H1 (cell line): ENCODE results near the gene FOXD2. TPM values are rescaled to one million over a fixed set of nuclear protein-coding genes. Genes with fewer than 3 reads are reported as not detected.

ENCODE experiments used
- CTCF ChIA-PET: fragments of 300-600 bp; sonication (Branson Sonifier 250); formaldehyde crosslinking; loops from one replicate; lab custom pipeline; 2021; ENCODE audit not compliant: partially characterized antibody; lab: Charles Lee
- POLR2A ChIA-PET: fragments of 300-600 bp; sonication (Branson Sonifier 250); formaldehyde crosslinking; loops from one replicate; lab custom pipeline; 2021; ENCODE audit warnings: inconsistent platforms; ENCODE audit not compliant: partially characterized antibody; lab: Charles Lee
- DNase-seq, 2 experiments: peaks; one replicate each; pipeline versions ENCODE4 v3.0.0 to v3.0.0-alpha.2; 2010 to 2022; ENCODE audit warnings: low spot score in 2 of 2, low read depth in 1 of 2, mixed read lengths in 1 of 2
- FAIRE-seq: peaks from 2 replicates; lab custom pipeline; 2011; peaks lifted over from hg19 to GRCh38; lab: Jason Lieb, UNC
- H2AFZ ChIP-seq: 2 replicates; pipeline ENCODE4 v1.8.1; 2012; ENCODE audit warnings: low read length, inconsistent platforms
- H2AK5ac ChIP-seq: 2 replicates; pipeline ENCODE4 v1.6.1; 2013; ENCODE audit warnings: low read depth, low read length
- H2BK120ac ChIP-seq: replicated peaks from 2 replicates; pipeline ENCODE3; 2013; ENCODE audit warnings: low read depth, low read length, inconsistent platforms
- H2BK12ac ChIP-seq: 2 replicates; pipeline ENCODE4 v1.6.1; 2013; ENCODE audit warnings: low read depth, low read length
- H2BK15ac ChIP-seq: 2 replicates; pipeline ENCODE4 v1.6.1; 2013; ENCODE audit warnings: low read length
- H2BK20ac ChIP-seq: 2 replicates; pipeline ENCODE4 v1.6.1; 2013; ENCODE audit warnings: low read length
- H2BK5ac ChIP-seq: 2 replicates; pipeline ENCODE4 v1.6.1; 2013; ENCODE audit warnings: low read depth, low read length
- H3K14ac ChIP-seq: 2 replicates; pipeline ENCODE4 v1.6.1; 2013; ENCODE audit warnings: inconsistent platforms; ENCODE audit not compliant: insufficient read length
- H3K18ac ChIP-seq: 2 replicates; pipeline ENCODE4 v1.6.1; 2013; ENCODE audit warnings: low read length; ENCODE audit errors: extremely low read depth
- H3K23ac ChIP-seq: 2 replicates; pipeline ENCODE4 v1.6.1; 2013; ENCODE audit warnings: inconsistent platforms; ENCODE audit not compliant: insufficient read length
- H3K23me2 ChIP-seq: 2 replicates; pipeline ENCODE4 v1.6.1; 2013; ENCODE audit warnings: low read depth, low read length
- H3K27ac ChIP-seq: 2 replicates; pipeline ENCODE4 v1.6.1; 2011; ENCODE audit warnings: low read depth, low read length, inconsistent platforms
- H3K27me3 ChIP-seq, 4 experiments: replicated peaks in 1 of 4; 1 replicate in 1 of 4; 2 replicates in 3 of 4; pipeline versions ENCODE4 v1.6.1 to v1.8.1; 2011 to 2013; ENCODE audit warnings: low read length in 3 of 4, mild to moderate bottlenecking in 3 of 4, inconsistent platforms in 2 of 4, mixed read lengths in 2 of 4, moderate library complexity in 1 of 4; ENCODE audit not compliant: control insufficient read depth in 3 of 4, insufficient read depth in 3 of 4; ENCODE audit errors: extremely low read depth in 1 of 4
- H3K36me3 ChIP-seq, 4 experiments: 2 replicates each; pipeline versions ENCODE4 v1.6.1 to v1.8.1; 2011 to 2013; ENCODE audit warnings: mild to moderate bottlenecking in 4 of 4, low read length in 3 of 4, moderate library complexity in 2 of 4, control low read depth in 1 of 4, inconsistent platforms in 1 of 4; ENCODE audit not compliant: insufficient read depth in 4 of 4, control insufficient read depth in 2 of 4
- H3K4ac ChIP-seq: replicated peaks from 2 replicates; pipeline ENCODE3; 2013; ENCODE audit warnings: low read length, low read depth, mixed read lengths, inconsistent platforms; ENCODE audit not compliant: insufficient read length
- H3K4me1 ChIP-seq, 4 experiments: replicated peaks in 1 of 4; 1 replicate in 1 of 4; 2 replicates in 3 of 4; pipeline versions ENCODE4 v1.6.1 to v1.8.1; 2011 to 2013; ENCODE audit warnings: low read length in 3 of 4, inconsistent platforms in 2 of 4, mixed read lengths in 1 of 4; ENCODE audit not compliant: insufficient read depth in 4 of 4, control insufficient read depth in 3 of 4
- H3K4me2 ChIP-seq, 2 experiments: 2 replicates each; pipeline versions ENCODE4 v1.6.1 to v1.8.1; 2011 to 2013; ENCODE audit warnings: low read depth in 2 of 2, low read length in 2 of 2, control low read depth in 1 of 2, inconsistent platforms in 1 of 2, mild to moderate bottlenecking in 1 of 2; ENCODE audit not compliant: insufficient read depth in 1 of 2
- H3K4me3 ChIP-seq, 4 experiments: fragments of 200-600, 300-600 bp in 1 of 4; sonication (generic), shearing (Covaris generic), sonication (Bioruptor Twin) in 1 of 4; 2 replicates each; pipeline versions ENCODE4 v1.5.1 to v1.8.1; 2011 to 2016; ENCODE audit warnings: low read length in 4 of 4, low read depth in 3 of 4, control low read depth in 2 of 4, inconsistent platforms in 2 of 4, mild to moderate bottlenecking in 2 of 4, mixed read lengths in 1 of 4, moderate library complexity in 1 of 4; ENCODE audit not compliant: insufficient read depth in 2 of 4; ENCODE audit errors: extremely low read depth in 1 of 4
- H3K56ac ChIP-seq: replicated peaks from 2 replicates; pipeline ENCODE3; 2013; ENCODE audit warnings: low read depth, mild to moderate bottlenecking, mixed read lengths, low read length, inconsistent platforms; ENCODE audit not compliant: insufficient read length
- H3K79me1 ChIP-seq: 2 replicates; pipeline ENCODE4 v1.6.1; 2013; ENCODE audit warnings: low read depth, low read length, control low read depth
- H3K79me2 ChIP-seq, 2 experiments: 2 replicates each; pipeline versions ENCODE4 v1.6.1 to v1.8.1; 2012 to 2013; ENCODE audit warnings: low read length in 2 of 2, mild to moderate bottlenecking in 2 of 2, inconsistent platforms in 1 of 2; ENCODE audit not compliant: insufficient read depth in 2 of 2, control insufficient read depth in 1 of 2
- H3K9ac ChIP-seq, 4 experiments: replicated peaks in 1 of 4; 1 replicate in 1 of 4; 2 replicates in 3 of 4; pipeline versions ENCODE4 v1.6.1 to v1.8.1; 2011 to 2013; ENCODE audit warnings: low read depth in 3 of 4, low read length in 3 of 4, control low read depth in 2 of 4, mild to moderate bottlenecking in 2 of 4, moderate library complexity in 2 of 4, inconsistent platforms in 1 of 4; ENCODE audit errors: extremely low read depth in 1 of 4
- H3K9me3 ChIP-seq, 2 experiments: 2 replicates each; pipeline versions ENCODE4 v1.6.1 to v1.8.1; 2012 to 2013; ENCODE audit warnings: mild to moderate bottlenecking in 2 of 2, moderate library complexity in 2 of 2, control low read depth in 1 of 2, inconsistent platforms in 1 of 2, low read depth in 1 of 2, low read length in 1 of 2, mixed read lengths in 1 of 2; ENCODE audit not compliant: insufficient read depth in 2 of 2
- H4K20me1 ChIP-seq, 2 experiments: replicated peaks in 1 of 2; 2 replicates each; pipeline versions ENCODE3 to v1.8.1; 2011 to 2013; ENCODE audit warnings: inconsistent platforms in 2 of 2, low read length in 2 of 2, mild to moderate bottlenecking in 1 of 2; ENCODE audit not compliant: insufficient read depth in 2 of 2, control insufficient read depth in 1 of 2
- H4K5ac ChIP-seq: 2 replicates; pipeline ENCODE4 v1.6.1; 2013; ENCODE audit warnings: low read length, low read depth, mixed read lengths, inconsistent platforms; ENCODE audit not compliant: insufficient read length
- H4K8ac ChIP-seq: 2 replicates; pipeline ENCODE4 v1.8.0; 2013; ENCODE audit warnings: mild to moderate bottlenecking, moderate library complexity, low read length, inconsistent platforms; ENCODE audit not compliant: insufficient read depth; ENCODE audit errors: extremely low read depth
- H4K91ac ChIP-seq: replicated peaks from 2 replicates; pipeline ENCODE3; 2013; ENCODE audit warnings: low read length, mixed read lengths, inconsistent platforms; ENCODE audit not compliant: insufficient read length
- CHD1 ChIP-seq: IDR thresholded peaks from 2 replicates; pipeline ENCODE4 v1.6.1; 2012; ENCODE audit warnings: low read depth, low read length, improper control_type of control experiment
- EZH2 ChIP-seq: fragments of 200-600 bp; sonication (generic); IDR thresholded peaks from 2 replicates; pipeline ENCODE4 v1.7.1; 2012; ENCODE audit warnings: low read depth, mild to moderate bottlenecking, moderate library complexity, low read length, inconsistent platforms; ENCODE audit not compliant: severe bottlenecking
- HDAC2 ChIP-seq, 2 experiments: fragments of 300-600 bp in 1 of 2; sonication (generic) in 1 of 2; IDR thresholded peaks; 2 replicates each; pipeline ENCODE4 v1.6.1; 2011 to 2012; ENCODE audit warnings: low read depth in 2 of 2, low read length in 2 of 2, mild to moderate bottlenecking in 2 of 2, moderate library complexity in 2 of 2, borderline replicate concordance in 1 of 2, inconsistent platforms in 1 of 2
- NANOG ChIP-seq: IDR thresholded peaks from 2 replicates; pipeline ENCODE4 v1.6.1; 2011; ENCODE audit warnings: low read length, low read depth, mild to moderate bottlenecking, inconsistent platforms; ENCODE audit not compliant: insufficient read depth, poor library complexity, severe bottlenecking
- POLR2AphosphoS5 ChIP-seq: IDR thresholded peaks from 2 replicates; pipeline ENCODE4 v1.6.1; 2011; ENCODE audit warnings: low read depth, low read length
- RAD21 ChIP-seq, 2 experiments: IDR thresholded peaks in 1 of 2; conservative IDR thresholded peaks in 1 of 2; 2 replicates each; pipeline ENCODE4 v1.6.1; 2011; ENCODE audit warnings: low read depth in 2 of 2, low read length in 2 of 2, improper control_type of control experiment in 1 of 2, inconsistent platforms in 1 of 2, mild to moderate bottlenecking in 1 of 2, moderate library complexity in 1 of 2
- SIRT6 ChIP-seq: IDR thresholded peaks from one replicate; pipeline ENCODE4 v1.7.1; 2012; ENCODE audit warnings: low read length, inconsistent platforms
- SIX5 ChIP-seq: IDR thresholded peaks from 2 replicates; pipeline ENCODE4 v1.6.1; 2011; ENCODE audit warnings: mild to moderate bottlenecking, low read depth, low read length
- TAF7 ChIP-seq: optimal IDR thresholded peaks from 2 replicates; pipeline ENCODE3; 2011; ENCODE audit warnings: low read depth, mild to moderate bottlenecking, inconsistent platforms, low read length, moderate library complexity, borderline replicate concordance
- USF2 ChIP-seq: IDR thresholded peaks from 2 replicates; pipeline ENCODE4 v1.6.1; 2011; ENCODE audit warnings: low read length, improper control_type of control experiment
- YY1 ChIP-seq: IDR thresholded peaks from 2 replicates; pipeline ENCODE4 v1.6.1; 2011; ENCODE audit warnings: low read depth, mild to moderate bottlenecking, low read length
- WGBS, 2 experiments: shearing (Covaris generic) in 1 of 2; methylation state at CpG; one replicate each; pipeline versions ENCODE4 v1.1.6 to v1.1.7; 2013 to 2015; ENCODE audit warnings: low lambda C conversion rate in 2 of 2, mixed read lengths in 2 of 2, inconsistent platforms in 1 of 2, low coverage in 1 of 2, missing lambda C conversion rate in 1 of 2; ENCODE audit not compliant: insufficient replicate concordance in 2 of 2, insufficient coverage in 1 of 2, insufficient read length in 1 of 2; ENCODE audit errors: extremely low coverage in 1 of 2, missing lambda C conversion rate in 1 of 2; 5-methylcytosine and 5-hydroxymethylcytosine counted together
- polyA plus RNA-seq, 7 experiments: library from polyadenylated mRNA; depleted of rRNA in 3 of 7; stranded (reverse) in 5 of 7; unstranded in 2 of 7; fragments of >200 nt in 5 of 7; fragments of 200-250 nt in 2 of 7; gene quantifications; 1 replicate in 5 of 7; 2 replicates in 1 of 7; 4 replicates in 1 of 7; pipeline versions ENCODE4 v1.2.1 to v1.2.3, GENCODE V29; 2011 to 2013; ENCODE audit warnings: missing spikeins in 2 of 7, mixed read lengths in 2 of 7
- total RNA-seq: library from RNA; stranded (reverse); fragmentation: NEBNext Ultra II Directional; extraction: Animal tissue kit (Norgen Biotek cat#: 25700); gene quantifications from 2 replicates; pipeline ENCODE4 v1.2.1, GENCODE V29; 2021

The FOXD2 gene
- total and polyA plus RNA-seq, 2 of the 8 experiments (the other 6 are each of a cell fraction or from before 2014, with no cell fraction given): not detected

GRCh38 chr1:47409311-47410067 lies 28.4 kb upstream of the FOXD2 start:
- no peak overlapping the region for H3K56ac ChIP-seq
- H3K27me3 ChIP-seq: peaks cover 0 to 16% (median 12%) of the 10 kb centered on the region in 4 experiments; a peak in 6 of 7 replicates
- H3K23me2 ChIP-seq: no peaks in the 10 kb centered on the region
- H2AK5ac ChIP-seq: 0 out of 2 replicates have a peak overlapping the region, but pooled peaks have one; percentile 53
- no peak overlapping the region for H4K91ac ChIP-seq
- no peak overlapping the region for H2BK12ac ChIP-seq
- no peak overlapping the region for H2AFZ ChIP-seq
- CTCF ChIA-PET: interaction anchor here (1.1 to 3.8 kb wide), 6 partner anchors 9 to 27 kb away, joined by 3 to 41 read pairs (median 6); no protein-coding TSS in a partner anchor
- H2BK15ac ChIP-seq: no peak overlapping the region
- no peaks in the 10 kb centered on the region for H4K20me1 ChIP-seq
- H3K4me1 ChIP-seq: no peaks in the 10 kb centered on the region; a peak in 1 of 7 replicates
- H3K14ac ChIP-seq: no peak overlapping the region
- POLR2A ChIA-PET: no interaction called here
- no peaks in the 10 kb centered on the region for H3K9me3 ChIP-seq
- no peak overlapping the region for H3K27ac ChIP-seq
- no peak overlapping the region for H2BK20ac ChIP-seq
- no peaks in the 10 kb centered on the region for H3K36me3 ChIP-seq
- DNase-seq: no peak
- no peak overlapping the region for H3K4me2 ChIP-seq
- H3K18ac ChIP-seq: no peak overlapping the region
- H3K4ac ChIP-seq: no peak overlapping the region
- WGBS, 2 experiments: 90% methylated on average over 12 of the region's 12 CpGs; no CpG with 5 or more reads in 1 of the 2 experiments
- H2BK5ac ChIP-seq: no peak overlapping the region
- H3K23ac ChIP-seq: no peak overlapping the region
- no peaks in the 10 kb centered on the region for H3K79me1 ChIP-seq
- no peak overlapping the region for H4K8ac ChIP-seq
- no peak overlapping the region for H2BK120ac ChIP-seq
- FAIRE-seq: no peak
- H4K5ac ChIP-seq: no peak overlapping the region
- H3K79me2 ChIP-seq: no peaks in the 10 kb centered on the region
- no peak overlapping the region for H3K9ac ChIP-seq
- H3K4me3 ChIP-seq: no peak overlapping the region
- no peak for TF ChIP-seq HDAC2 (IDR thresholded peaks at IDR 0.05; ENCODE audit: borderline replicate concordance in 1 of 2, low read depth in 2 of 2, low read length in 2 of 2)
- TF ChIP-seq POLR2AphosphoS5: no peak
- TF ChIP-seq SIX5: no peak
- no peak for TF ChIP-seq TAF7
- TF ChIP-seq CHD1: no peak
- no peak for TF ChIP-seq USF2
- no peak for TF ChIP-seq RAD21 (IDR thresholded peaks at IDR 0.05 in 1 of 2, conservative IDR thresholded peaks at IDR 0.05 in 1 of 2; ENCODE audit: low read depth in 2 of 2, low read length in 2 of 2)
- TF ChIP-seq NANOG: no peak
- no peak for TF ChIP-seq EZH2
- TF ChIP-seq SIRT6: no peak
- no peak for TF ChIP-seq YY1
